PC-3 (cell line): ENCODE results near the gene EEF1A2. TPM values are rescaled to one million over a fixed set of nuclear protein-coding genes. Genes with fewer than 3 reads are reported as not detected.

Experiments
- ATAC-seq: fragments of 200-7000 bp; cut with Tn5 transposase; 2 replicates; pipeline ENCODE4 v1.9.1; 2020; ENCODE audit warnings: mild to moderate bottlenecking, moderate library complexity
- BruUV-seq: library from RNA; stranded (reverse); fragments of 400-500 nt; replicated peaks from 2 replicates; lab custom pipeline; 2021; lab: Mats Ljungman, UMichigan
- CTCF ChIA-PET: fragments of 300-600 bp; sonication (Branson Sonifier 250); formaldehyde crosslinking; loops from one replicate; lab custom pipeline; 2022; ENCODE audit warnings: antibody characterized with exemption; lab: Charles Lee
- POLR2A ChIA-PET: fragments of 300-600 bp; sonication (Branson Sonifier 250); formaldehyde crosslinking; loops from one replicate; lab custom pipeline; 2022; ENCODE audit warnings: antibody characterized with exemption; ENCODE audit not compliant: unreplicated experiment; lab: Charles Lee
- DNase-seq: peaks from one replicate; pipeline ENCODE4 v3.0.0-alpha.2; 2015
- H2AFZ ChIP-seq: fragments of 300-600 bp; sonication (generic); 2 replicates; pipeline ENCODE4 v1.6.0; 2016; ENCODE audit warnings: antibody characterized with exemption, low read length
- H3F3A ChIP-seq: fragments of 300-600 bp; sonication (generic); one replicate; pipeline ENCODE4 v1.6.0; 2017; ENCODE audit warnings: antibody characterized with exemption, low read length, control low read depth, mild to moderate bottlenecking; ENCODE audit not compliant: unreplicated experiment
- H3K27ac ChIP-seq: fragments of 300-600 bp; sonication (generic); 2 replicates; pipeline ENCODE4 v1.5.1; 2016; ENCODE audit warnings: mild to moderate bottlenecking, low read length
- H3K27me3 ChIP-seq: fragments of 300-600 bp; sonication (generic); 2 replicates; pipeline ENCODE4 v1.6.1; 2016; ENCODE audit warnings: low read length, mixed read lengths
- H3K36me3 ChIP-seq: fragments of 300-600 bp; sonication (generic); 2 replicates; pipeline ENCODE4 v1.6.1; 2016; ENCODE audit warnings: low read depth, mixed run types, low read length, mixed read lengths
- H3K4me1 ChIP-seq: fragments of 300-600 bp; sonication (generic); 2 replicates; pipeline ENCODE4 v1.5.1; 2016; ENCODE audit warnings: low read length; ENCODE audit not compliant: insufficient read depth
- H3K4me2 ChIP-seq: fragments of 300-600 bp; sonication (generic); 2 replicates; pipeline ENCODE4 v1.6.0; 2016; ENCODE audit warnings: low read length
- H3K4me3 ChIP-seq: fragments of 300-600 bp; sonication (generic); 2 replicates; pipeline ENCODE4 v1.5.1; 2016; ENCODE audit warnings: mild to moderate bottlenecking, low read length, mixed read lengths
- H3K79me2 ChIP-seq: fragments of 300-600 bp; sonication (generic); 2 replicates; pipeline ENCODE4 v1.6.1; 2017; ENCODE audit warnings: low read length, mixed read lengths
- H3K9ac ChIP-seq: fragments of 300-600 bp; sonication (generic); 2 replicates; pipeline ENCODE4 v1.6.0; 2016; ENCODE audit warnings: mild to moderate bottlenecking, low read length
- H3K9me2 ChIP-seq: fragments of 300-600 bp; sonication (generic); replicated peaks from 2 replicates; pipeline ENCODE4 v1.6.1; 2016; ENCODE audit warnings: mixed run types, low read length, mixed read lengths
- H3K9me3 ChIP-seq: fragments of 300-600 bp; sonication (generic); 2 replicates; pipeline ENCODE4 v1.6.1; 2016; ENCODE audit warnings: low read length, mixed read lengths
- H4K20me1 ChIP-seq: fragments of 300-600 bp; sonication (generic); 2 replicates; pipeline ENCODE4 v1.6.1; 2016; ENCODE audit warnings: low read length, mixed read lengths
- CTCF ChIP-seq: fragments of 300-600 bp; sonication (generic); conservative IDR thresholded peaks from 2 replicates; pipeline ENCODE4 v1.5.1; 2017; ENCODE audit warnings: antibody characterized with exemption, low read depth, mild to moderate bottlenecking, low read length
- EZH2 ChIP-seq: fragments of 300-600 bp; sonication (generic); IDR thresholded peaks from one replicate; pipeline ENCODE4 v1.6.1; 2017; ENCODE audit warnings: antibody characterized with exemption, mild to moderate bottlenecking, low read length; ENCODE audit not compliant: unreplicated experiment
- EZH2phosphoT487 ChIP-seq: fragments of 300-600 bp; sonication (generic); IDR thresholded peaks from 2 replicates; pipeline ENCODE4 v1.6.1; 2018; ENCODE audit warnings: mild to moderate bottlenecking, antibody characterized with exemption, low read length, borderline replicate concordance
- intact Hi-C: fragments of 100-400 bp; cut with micrococcal nuclease; formaldehyde crosslinking; loops from 2 replicates; pipeline ENCODE4 v1.9.0; 2023
- total RNA-seq: library from RNA; depleted of rRNA; stranded (reverse); fragments of >200 nt; gene quantifications from 2 replicates; pipeline ENCODE4 v1.2.3, GENCODE V29; 2014

The EEF1A2 gene
- total RNA-seq, 1 experiment from 2014 or later: 463 TPM

GRCh38 chr20:63499338-63499969 lies 571 bp upstream of the EEF1A2 start:
- no peak overlapping the region for H3K27ac ChIP-seq
- peaks cover 14% of the 10 kb centered on the region for H3K4me1 ChIP-seq
- H3K27me3 ChIP-seq: no peaks in the 10 kb centered on the region
- ATAC-seq (peak; percentile 2), DNase-seq (no peak)
- BruUV-seq: no TSS peak
- POLR2A ChIA-PET: no interaction called here
- intact Hi-C loops: no loop called here
- peaks cover 21% of the 10 kb centered on the region for H3K79me2 ChIP-seq
- H3F3A ChIP-seq: no peaks in the 10 kb centered on the region
- no peaks in the 10 kb centered on the region; the same call in 1 of the 2 replicates for H4K20me1 ChIP-seq
- H3K9me2 ChIP-seq: no peaks in the 10 kb centered on the region
- CTCF ChIA-PET: no interaction called here
- TF ChIP-seq EZH2 (no peak), CTCF (no peak)
- peak overlapping the region; percentile 61 for H3K4me3 ChIP-seq
- no peak overlapping the region for H3K9ac ChIP-seq
- no peaks in the 10 kb centered on the region for H3K9me3 ChIP-seq
- H3K4me2 ChIP-seq: peak overlapping the region; percentile 98
- H2AFZ ChIP-seq: peak overlapping the region; percentile 72; the same call in 1 of the 2 replicates
- peaks cover 17% of the 10 kb centered on the region for H3K36me3 ChIP-seq

GRCh38 chr20:63497946-63498935 lies 642 bp downstream of the EEF1A2 start:
- Histone ChIP-seq H3K4me3 (peak overlapping the region; percentile 84), H3K4me2 (peak overlapping the region; percentile 98), H3F3A (no peaks in the 10 kb centered on the region), H3K9me2 (no peaks in the 10 kb centered on the region), H3K27ac (no peak overlapping the region; the same call in 1 of the 2 replicates), H4K20me1 (no peaks in the 10 kb centered on the region; the same call in 1 of the 2 replicates), H3K36me3 (peaks cover 29% of the 10 kb centered on the region), H3K9ac (peak overlapping the region; percentile 37), H3K4me1 (peaks cover 14% of the 10 kb centered on the region), H3K79me2 (peaks cover 21% of the 10 kb centered on the region), H2AFZ (peak overlapping the region; percentile 68), H3K27me3 (no peaks in the 10 kb centered on the region), H3K9me3 (no peaks in the 10 kb centered on the region)
- intact Hi-C loops: no loop called here
- ATAC-seq: peak; percentile 80
- ChIA-PET POLR2A (interaction anchor here (0.5 kb wide), 1 partner anchor 22 kb away, joined by 6 read pairs; no protein-coding TSS in a partner anchor), CTCF (no interaction called here)
- BruUV-seq: no TSS peak
- DNase-seq: peak; percentile 73
- no peak for TF ChIP-seq EZH2
- peak; percentile 76; the same call in 1 of the 2 replicates for TF ChIP-seq EZH2phosphoT487
